ENCODE results near the gene TPX2. TPM values are rescaled to one million over a fixed set of nuclear protein-coding genes. Genes with fewer than 3 reads are reported as not detected.

TPX2 gene
- total and polyA plus RNA-seq, 2 donors (not counting 1 experiment from before 2014, with no cell fraction given) = 0.30 to 0.31 TPM

GRCh38 chr20:31718952-31719643 is 20.0 kb upstream of the TPX2 start:
- intact Hi-C loops (cut with micrococcal nuclease) = no loop called here
- peaks cover 6% of the 10 kb centered on the region for H4K20me1 ChIP-seq (ENCODE audit: control insufficient read depth, insufficient read depth, low read length, poor library complexity, severe bottlenecking)
- peaks cover 53 to 58% of the 10 kb centered on the region in 2 donors for H3K4me1 ChIP-seq (ENCODE audit: control insufficient read depth in 2 of 2, insufficient read depth in 2 of 2, low read length in 2 of 2)
- no peaks in the 10 kb centered on the region for H3K27me3 ChIP-seq (replicated peaks in 1 of 4; ENCODE audit: control extremely low read depth in 1 of 4, control insufficient read depth in 3 of 4, insufficient read depth in 4 of 4, low read length in 3 of 4)
- H3K9me3 Mint-ChIP-seq (ENCODE audit: insufficient read depth) = no peaks in the 10 kb centered on the region
- H3K36me3 ChIP-seq (replicated peaks in 1 of 2; ENCODE audit: control extremely low read depth in 1 of 2, control insufficient read depth in 1 of 2, extremely low read depth in 1 of 2, insufficient read depth in 2 of 2, low read length in 1 of 2) = peaks cover 0 to 9% of the 10 kb centered on the region in 2 experiments
- no peak for DNase-seq
- no CpG with 5 or more reads among the region's 6 CpGs for WGBS (ENCODE audit: insufficient coverage)
- ATAC-seq (ENCODE audit: low read depth) = no peak
- H3K27ac Mint-ChIP-seq = no peak overlapping the region
- no peak for TF ChIP-seq EZH2 (IDR thresholded peaks at IDR 0.05; ENCODE audit: borderline replicate concordance, insufficient read depth, low read depth, low read length, poor library complexity, severe bottlenecking)
- no peak for TF ChIP-seq CTCF (IDR thresholded peaks at IDR 0.05)
- H3K9ac ChIP-seq (ENCODE audit: low read length) = no peak overlapping the region
- peaks cover 68% of the 10 kb centered on the region for H3K4me1 Mint-ChIP-seq
- H3K27me3 Mint-ChIP-seq = no peaks in the 10 kb centered on the region
- H3K4me3 Mint-ChIP-seq = peak overlapping the region; percentile 53
- no peaks in the 10 kb centered on the region for H3K9me3 ChIP-seq (ENCODE audit: control extremely low read depth in 1 of 3, control insufficient read depth in 2 of 3, insufficient read depth in 1 of 3, low read length in 2 of 3)
- ChIA-PET CTCF (interaction anchor here (1.0 to 10.5 kb wide), 3 partner anchors 9 to 58 kb away, joined by 3 to 455 read pairs (median 7); no protein-coding TSS in a partner anchor), POLR2A (interaction anchor here (0.6 kb wide), 1 partner anchor 17 kb away, joined by 6 read pairs; no protein-coding TSS in a partner anchor)
- peak overlapping the region; percentile 99 for H3K4me2 ChIP-seq (replicated peaks; ENCODE audit: low read depth, low read length, poor library complexity, severe bottlenecking)
- no peak overlapping the region for H2AFZ ChIP-seq (ENCODE audit: insufficient read depth, low read depth, low read length, poor library complexity, severe bottlenecking)
- H3K4me3 ChIP-seq (ENCODE audit: control extremely low read depth in 1 of 5, extremely low read depth in 1 of 5, insufficient read depth in 1 of 5, low read depth in 2 of 5, low read length in 4 of 5) = peak overlapping the region in 1 of 5 experiments; percentile 1
- no peak overlapping the region for H3K27ac ChIP-seq (ENCODE audit: low read length in 2 of 2)
- peaks cover 85% of the 10 kb centered on the region for H3K79me2 ChIP-seq (ENCODE audit: control insufficient read depth, insufficient read depth, low read length)

Measured in B cell (primary cell).